ENCODE results near the gene UFD1. TPM values are rescaled to one million over a fixed set of nuclear protein-coding genes. Genes with fewer than 3 reads are reported as not detected.

UFD1 gene
- total RNA-seq, 4 donors from 2014 or later: 32.3 to 47.5 (median 40.3) TPM

DNA sequence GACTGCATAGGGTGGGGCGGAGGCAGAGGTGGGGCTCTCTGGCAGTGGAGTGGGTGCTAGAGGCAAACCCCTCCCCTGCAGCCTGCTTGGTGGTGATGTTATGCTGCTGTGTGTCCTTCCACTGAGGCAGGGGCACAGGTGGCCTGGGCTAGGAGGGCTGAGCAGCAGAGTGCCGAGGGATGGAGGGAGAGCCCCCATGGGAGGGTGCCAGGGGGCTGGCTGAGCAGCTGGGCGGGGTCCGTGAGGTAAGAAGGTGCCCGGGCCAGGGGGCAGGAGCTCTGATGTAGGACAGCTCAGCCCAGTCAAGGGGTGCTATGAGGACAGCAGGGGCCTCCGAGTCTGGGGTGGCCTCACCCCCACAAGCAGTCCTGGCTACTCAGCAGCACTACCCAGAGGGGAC is 41.0 kb upstream of the UFD1 start:
- TF ChIP-seq, protein P1, sequence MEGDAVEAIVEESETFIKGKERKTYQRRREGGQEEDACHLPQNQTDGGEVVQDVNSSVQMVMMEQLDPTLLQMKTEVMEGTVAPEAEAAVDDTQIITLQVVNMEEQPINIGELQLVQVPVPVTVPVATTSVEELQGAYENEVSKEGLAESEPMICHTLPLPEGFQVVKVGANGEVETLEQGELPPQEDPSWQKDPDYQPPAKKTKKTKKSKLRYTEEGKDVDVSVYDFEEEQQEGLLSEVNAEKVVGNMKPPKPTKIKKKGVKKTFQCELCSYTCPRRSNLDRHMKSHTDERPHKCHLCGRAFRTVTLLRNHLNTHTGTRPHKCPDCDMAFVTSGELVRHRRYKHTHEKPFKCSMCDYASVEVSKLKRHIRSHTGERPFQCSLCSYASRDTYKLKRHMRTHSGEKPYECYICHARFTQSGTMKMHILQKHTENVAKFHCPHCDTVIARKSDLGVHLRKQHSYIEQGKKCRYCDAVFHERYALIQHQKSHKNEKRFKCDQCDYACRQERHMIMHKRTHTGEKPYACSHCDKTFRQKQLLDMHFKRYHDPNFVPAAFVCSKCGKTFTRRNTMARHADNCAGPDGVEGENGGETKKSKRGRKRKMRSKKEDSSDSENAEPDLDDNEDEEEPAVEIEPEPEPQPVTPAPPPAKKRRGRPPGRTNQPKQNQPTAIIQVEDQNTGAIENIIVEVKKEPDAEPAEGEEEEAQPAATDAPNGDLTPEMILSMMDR (IDR thresholded peaks at IDR 0.05): no peak
- ATAC-seq (ENCODE audit: low FRiP score): no peak
- no peak for DNase-seq (ENCODE audit: low spot score)

DNA sequence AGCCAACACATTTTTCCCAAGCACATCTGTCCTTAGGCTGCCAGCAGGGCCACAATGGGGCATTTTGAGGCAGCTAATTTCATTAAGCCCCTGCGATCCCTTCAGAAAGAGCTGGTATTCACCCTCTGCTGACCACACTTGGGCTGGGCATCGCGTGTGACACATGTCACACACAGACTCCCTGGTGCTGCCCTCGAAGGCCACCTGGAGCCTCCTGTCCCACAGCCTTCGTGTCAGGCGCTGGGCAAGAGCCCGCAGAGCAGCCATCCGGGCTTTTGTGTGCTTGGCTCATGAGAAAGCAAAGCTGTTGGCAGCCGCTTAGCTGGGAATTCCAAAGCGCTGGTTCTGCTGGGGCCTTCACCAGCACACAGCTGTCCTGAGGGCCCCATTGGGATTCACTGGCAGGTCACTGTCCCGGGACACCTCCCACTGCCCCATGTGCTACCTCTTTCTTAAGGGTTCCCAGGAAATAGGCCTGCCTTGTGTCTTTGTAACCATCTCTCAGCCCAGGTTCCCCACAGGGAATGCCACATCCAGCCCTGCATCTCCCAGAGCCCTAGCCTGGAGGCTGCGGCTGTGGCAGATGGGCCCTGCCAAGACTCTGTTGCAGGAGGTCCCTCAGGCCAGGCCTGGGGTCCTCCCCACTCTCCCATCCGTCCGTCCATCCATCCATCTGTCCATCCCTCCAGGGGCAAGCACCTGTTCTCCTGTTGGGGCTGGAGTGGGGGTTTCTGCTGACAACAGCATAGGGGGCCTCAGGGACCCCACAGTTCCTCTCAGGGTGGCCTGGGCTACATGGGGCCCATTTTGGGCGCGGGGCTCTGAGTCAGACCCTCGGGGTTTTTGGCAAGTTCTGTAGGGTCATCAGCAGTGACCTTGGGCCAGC is 40.3 kb upstream of the UFD1 start:
- TF ChIP-seq, protein P1 (IDR thresholded peaks at IDR 0.05): no peak
- ATAC-seq (ENCODE audit: low FRiP score): no peak
- DNase-seq (ENCODE audit: low spot score): no peak

DNA sequence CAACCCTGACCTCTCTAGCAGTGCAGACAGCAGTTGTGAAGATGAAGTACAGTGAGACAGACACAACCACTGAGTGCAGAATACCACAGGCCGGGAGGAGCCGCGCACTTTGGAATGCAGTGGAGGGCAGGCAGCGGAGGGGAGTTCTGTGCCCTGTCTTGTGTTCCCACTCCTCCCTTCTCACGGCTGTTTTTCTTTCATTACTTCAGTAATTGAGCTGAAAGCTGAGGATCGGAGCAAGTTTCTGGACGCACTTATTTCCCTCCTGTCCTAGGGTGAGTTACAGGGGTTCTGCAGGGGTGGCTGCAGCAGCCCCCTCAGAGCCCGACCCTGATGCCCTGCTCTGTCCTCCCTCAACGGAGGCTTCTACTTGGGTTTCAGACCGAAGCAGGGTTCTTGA is 39.6 kb upstream of the UFD1 start:
- DNase-seq (ENCODE audit: low spot score) (no peak), ATAC-seq (ENCODE audit: low FRiP score) (no peak)
- TF ChIP-seq, protein P1 (IDR thresholded peaks at IDR 0.05): no peak

DNA sequence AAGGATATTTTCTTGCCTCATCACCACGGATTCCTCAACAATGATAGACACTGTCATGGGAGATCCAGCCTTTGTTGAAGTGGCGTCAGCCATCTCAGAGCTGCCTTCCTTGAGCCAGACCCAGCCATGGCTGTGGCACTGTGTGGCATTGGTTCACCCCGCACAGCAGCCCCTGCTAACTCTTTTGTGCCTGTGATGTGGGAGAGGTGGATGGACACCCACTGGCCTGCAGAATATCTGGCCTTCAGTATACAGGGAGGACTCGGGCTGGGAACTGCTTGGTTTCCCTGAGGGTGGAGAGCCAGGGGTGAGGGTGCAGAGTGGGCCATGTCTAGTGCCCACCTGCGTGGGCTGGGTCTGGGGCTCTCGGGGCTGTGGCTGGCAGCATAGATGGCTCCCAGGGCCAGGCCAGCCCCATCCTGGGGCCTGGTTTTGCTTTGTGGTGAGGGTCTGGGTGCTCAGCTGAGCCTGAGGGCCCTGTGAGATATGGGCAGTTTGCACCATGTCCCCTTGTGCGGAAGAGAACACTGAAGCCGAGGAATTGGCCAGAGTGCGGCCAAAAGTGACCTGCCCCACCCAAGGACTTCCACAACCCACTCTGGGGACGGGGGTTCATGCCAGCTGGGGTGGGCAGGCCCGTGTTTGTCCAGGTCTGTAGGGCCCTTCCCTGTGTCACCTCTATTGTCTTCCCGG is 39.1 kb upstream of the UFD1 start:
- no peak for DNase-seq (ENCODE audit: low spot score)

DNA sequence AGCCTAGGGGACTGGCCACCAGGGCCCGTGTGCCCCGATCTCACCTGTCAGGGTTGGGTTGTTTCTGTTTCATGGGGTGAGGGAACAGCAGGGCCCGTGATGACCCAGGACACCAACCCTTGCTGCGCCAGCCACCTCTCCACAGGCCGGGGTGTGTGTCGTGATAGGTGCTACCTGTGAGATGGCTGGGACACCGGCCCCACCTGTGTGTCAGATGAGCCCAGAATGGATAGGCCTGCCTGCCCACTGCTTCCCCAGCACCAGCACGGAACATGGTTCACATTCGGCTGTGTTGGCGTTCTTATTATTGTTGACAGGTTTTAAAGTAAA is 38.1 kb upstream of the UFD1 start:
- DNase-seq (ENCODE audit: low spot score): no peak
- ATAC-seq (ENCODE audit: low FRiP score): no peak
- TF ChIP-seq, protein P1 (IDR thresholded peaks at IDR 0.05): no peak

More for the DNA sequence above, 39.1 kb upstream of the UFD1 start:
- TF ChIP-seq, protein P1 (IDR thresholded peaks at IDR 0.05): no peak
- no peak for ATAC-seq (ENCODE audit: low FRiP score)

DNA sequence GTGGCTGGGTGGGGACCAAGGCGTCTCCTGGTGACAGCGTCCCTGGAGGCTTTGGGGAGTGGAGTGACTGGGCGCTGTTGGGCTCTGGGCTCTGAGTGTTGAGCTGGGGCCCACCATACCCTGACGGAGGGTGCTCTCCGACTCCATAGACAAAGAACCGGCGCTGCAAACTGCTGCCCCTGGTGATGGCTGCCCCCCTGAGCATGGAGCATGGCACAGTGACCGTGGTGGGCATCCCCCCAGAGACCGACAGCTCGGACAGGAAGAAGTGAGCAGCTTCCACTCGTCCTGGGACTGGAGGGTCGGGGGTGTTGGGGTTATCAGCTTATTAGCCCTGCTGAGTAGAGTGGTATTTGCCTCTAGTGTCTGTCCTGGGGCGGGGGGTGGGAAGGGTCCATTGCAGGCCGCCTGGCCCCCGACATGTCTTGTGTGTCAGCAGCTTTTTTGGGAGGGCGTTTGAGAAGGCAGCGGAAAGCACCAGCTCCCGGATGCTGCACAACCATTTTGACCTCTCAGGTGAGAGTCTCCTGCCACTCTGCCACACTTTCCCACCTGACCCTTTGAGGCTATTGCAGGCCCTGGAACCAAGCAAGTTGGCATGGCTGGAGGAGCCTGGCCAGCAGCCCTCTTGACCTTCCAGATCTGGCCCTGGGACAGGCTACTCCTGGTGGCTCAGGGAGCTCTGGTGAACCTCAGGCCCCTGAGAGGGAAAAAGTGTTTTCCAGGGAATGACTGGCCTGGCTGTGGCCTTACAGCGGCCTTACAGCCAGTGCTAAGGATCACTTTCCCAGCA is 37.6 kb upstream of the UFD1 start:
- DNase-seq (ENCODE audit: low spot score) (no peak), ATAC-seq (ENCODE audit: low FRiP score) (no peak)
- TF ChIP-seq, protein P1 (IDR thresholded peaks at IDR 0.05): no peak

Data from omental fat pad (tissue), 4 donors.